DMS79 treated with DMSO at 0.1 percent for 48 hours (cell line): Measurements from ENCODE around the gene DOLK.

Source experiments
- DNase-seq: peaks from one replicate; lab custom pipeline; 2025; lab: John Stamatoyannopoulos, UW

The DOLK gene

DNA sequence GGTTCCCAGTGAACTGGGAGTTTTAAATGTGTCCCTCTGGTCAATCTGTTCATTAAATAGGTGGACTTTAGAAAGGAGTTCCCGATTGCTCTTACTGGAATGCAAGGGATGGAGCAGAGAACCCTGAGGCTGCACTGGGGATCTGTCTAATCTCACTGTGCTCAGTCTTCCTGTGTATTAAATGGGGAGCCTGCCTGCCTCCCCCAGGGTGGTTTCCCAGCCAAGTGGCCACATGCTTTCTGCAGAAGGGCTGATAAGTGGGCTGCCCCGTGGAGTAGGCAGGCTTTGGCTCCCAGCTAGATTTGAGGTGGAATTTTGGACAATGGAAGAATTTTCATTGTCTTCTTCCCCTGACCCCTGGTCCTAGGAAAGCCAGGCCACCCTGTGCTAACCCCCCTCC lies 40.7 kb downstream of the DOLK start:
- DNase-seq, result no peak

DNA sequence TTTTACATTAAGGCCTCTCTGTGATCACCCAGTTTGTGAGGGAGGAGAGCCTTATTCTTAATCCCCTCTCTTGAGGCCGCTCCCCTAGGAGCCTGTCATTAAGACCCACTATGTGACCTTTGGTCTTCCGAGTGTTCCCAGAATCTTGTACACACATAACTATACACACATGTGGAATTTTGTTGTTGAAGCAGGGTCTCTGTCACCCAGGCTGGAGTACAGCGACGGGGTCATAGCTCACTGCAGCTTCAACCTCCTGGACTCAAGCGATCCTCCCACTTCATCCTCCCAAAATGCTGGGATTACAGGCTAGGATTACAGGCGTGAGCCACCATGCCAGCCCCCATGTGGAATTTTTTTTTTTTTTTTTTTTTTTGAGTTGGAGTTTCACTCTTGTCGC lies 41.4 kb downstream of the DOLK start:
- DNase-seq, result no peak

GRCh38 chr9:128903871-128904620 lies 43.4 kb downstream of the DOLK start:
- DNase-seq, result no peak

GRCh38 chr9:128903079-128903461 lies 44.3 kb downstream of the DOLK start:
- no peak for DNase-seq

DNA sequence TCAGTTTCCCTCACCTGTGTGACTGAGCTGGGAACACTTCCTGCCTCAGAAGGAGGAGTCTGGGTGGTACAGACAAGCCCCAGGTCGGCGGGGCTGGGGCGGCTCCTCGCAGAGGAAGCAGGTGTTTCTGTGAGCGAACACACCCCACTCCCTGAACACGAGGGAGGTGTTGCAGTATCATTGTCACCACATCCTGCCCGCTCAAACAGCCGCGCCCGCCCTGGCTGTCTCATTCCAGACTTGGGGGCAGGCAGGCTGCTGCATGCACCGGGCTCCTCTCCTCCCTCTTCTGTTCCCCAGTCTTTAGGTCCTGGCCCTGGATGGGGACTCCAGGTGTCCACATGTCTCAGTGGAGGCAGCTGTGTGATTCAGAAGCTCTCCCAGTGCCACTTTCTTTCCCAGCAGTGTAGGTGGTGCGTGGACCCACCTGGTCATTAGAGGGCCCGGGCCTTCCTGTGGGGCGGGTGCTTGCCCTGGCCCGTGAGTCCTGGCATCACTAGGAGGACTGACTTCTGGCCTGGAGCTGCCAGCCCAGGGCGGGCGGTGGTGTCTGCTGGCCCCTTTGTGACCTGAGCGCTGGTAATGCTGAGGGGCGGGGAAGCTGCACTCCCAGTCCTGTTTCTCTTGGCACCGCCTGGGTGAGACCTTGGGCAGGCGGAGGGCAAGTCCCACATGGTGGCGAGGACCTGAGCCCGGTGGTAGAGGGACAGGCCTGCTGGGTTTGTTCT lies 44.9 kb downstream of the DOLK start:
- DNase-seq, result no peak

GRCh38 chr9:128901822-128902221 lies 45.6 kb downstream of the DOLK start:
- no peak for DNase-seq

GRCh38 chr9:128901379-128901778 lies 46.0 kb downstream of the DOLK start:
- no peak for DNase-seq

- DNase-seq, result no peak
Observed at GRCh38 chr9:128899566-128900322, 47.7 kb downstream of the DOLK start.

DNA sequence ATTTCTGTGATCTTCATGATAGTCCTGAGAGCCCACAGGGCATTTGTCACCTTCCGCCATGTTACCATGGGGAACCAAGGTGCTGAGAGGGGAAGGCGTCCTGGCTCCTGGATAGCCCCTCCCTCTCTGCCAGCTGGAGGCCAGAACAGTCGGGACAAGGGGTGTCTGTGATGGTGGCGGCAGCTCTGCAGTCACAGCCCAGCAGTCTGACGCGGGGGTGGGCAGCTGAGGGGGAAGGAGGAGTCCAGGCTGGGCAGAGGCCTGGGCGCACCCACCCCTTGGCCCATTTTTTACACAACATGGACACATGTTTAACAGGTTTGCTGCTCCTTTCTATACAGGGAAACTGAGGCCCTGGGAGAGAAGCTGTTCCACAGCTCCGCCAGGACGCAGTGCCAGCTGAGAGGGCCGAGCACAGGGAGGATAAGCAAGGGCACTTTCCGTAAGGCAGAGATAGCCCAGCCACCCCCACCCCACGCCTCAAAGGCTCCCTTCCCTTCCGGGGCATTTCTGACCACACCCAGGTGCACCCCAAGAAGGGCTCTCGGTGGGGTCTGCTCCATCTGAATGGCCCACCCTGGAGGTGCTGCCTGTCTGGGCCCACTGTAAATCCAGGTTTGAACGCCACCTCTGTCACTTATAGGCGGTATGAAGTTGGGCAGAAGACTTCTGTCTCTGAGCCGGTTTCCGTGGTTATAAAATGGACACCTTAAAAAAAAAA lies 48.4 kb downstream of the DOLK start:
- no peak for DNase-seq

DNA sequence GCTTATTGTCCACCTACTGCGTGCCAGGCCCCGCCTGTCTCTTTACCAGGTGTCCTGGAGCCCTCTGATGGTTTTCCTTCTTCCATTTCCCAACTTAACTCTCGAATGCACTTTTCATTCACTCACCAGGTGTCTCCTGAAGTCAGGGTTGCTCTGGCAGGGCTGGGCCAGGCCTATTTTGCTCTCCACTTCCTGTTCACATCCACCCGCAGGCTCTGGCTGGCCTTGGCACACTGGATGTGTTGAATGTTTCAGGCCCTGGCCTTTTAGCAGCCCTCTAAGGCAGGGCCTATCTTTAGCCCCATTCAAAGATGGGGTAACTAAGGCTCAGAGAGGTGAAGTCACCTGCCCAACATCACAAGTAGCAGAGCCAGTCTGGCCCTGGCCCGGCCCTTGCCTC lies 49.0 kb downstream of the DOLK start:
- DNase-seq, result no peak

DNA sequence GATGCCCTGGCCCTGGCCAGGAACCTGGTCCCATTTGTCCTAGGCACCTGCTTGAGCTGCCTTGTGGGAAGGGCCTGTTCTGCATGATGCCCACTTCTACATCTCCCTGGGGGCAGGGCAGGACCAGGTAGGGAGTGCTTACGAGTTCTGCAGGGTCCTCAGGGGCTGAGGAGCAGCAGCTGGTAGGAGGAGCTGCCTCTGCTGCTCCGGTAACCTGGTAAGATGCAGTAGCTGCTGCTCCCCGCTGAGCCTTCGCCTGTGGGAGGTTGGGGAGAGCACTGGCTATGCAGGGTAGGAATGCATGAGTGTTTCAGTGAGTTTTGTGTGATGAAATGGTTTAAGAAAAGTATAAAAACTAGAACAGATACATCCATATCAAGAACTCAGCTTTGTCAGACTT lies 51.8 kb downstream of the DOLK start:
- DNase-seq, result peak; percentile 86
